Measurements from ENCODE around the gene HSCB. TPM values are rescaled to one million over a fixed set of nuclear protein-coding genes. Genes with fewer than 3 reads are reported as not detected.

HSCB gene
- polyA plus RNA-seq, 1 donor from 2014 or later = 22.4 TPM

DNA sequence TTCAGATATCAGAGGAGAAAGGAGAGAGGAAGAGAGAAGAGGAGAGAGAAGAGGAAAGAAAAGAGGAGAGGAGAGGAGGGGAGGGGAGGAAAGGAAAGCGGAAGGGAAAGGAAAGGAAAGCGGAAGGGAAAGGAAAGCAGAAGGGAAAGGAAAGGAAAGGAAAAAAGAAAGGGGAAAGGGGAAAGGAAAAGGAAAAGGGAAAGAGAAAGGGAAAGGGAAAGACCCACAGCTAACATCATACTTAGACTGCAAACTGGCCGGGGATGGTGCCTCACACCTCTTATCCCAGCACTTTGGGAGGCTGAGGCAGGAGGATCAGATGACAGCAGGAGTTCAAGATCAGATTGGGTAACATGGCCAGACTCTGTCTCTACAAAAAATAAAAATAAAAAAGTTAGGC is 11.7 kb upstream of the HSCB start:
- Histone ChIP-seq H3K9me3 (ENCODE audit: low read length) (no peaks in the 10 kb centered on the region), H3K9ac (ENCODE audit: low read length) (no peak overlapping the region), H3K4me2 (ENCODE audit: low read length) (no peak overlapping the region), H3K9me2 (ENCODE audit: insufficient read depth, low read length) (no peaks in the 10 kb centered on the region), H4K20me1 (ENCODE audit: insufficient read depth) (no peaks in the 10 kb centered on the region), H3F3A (ENCODE audit: insufficient read depth, low read length, poor library complexity, severe bottlenecking) (no peaks in the 10 kb centered on the region), H3K4me3 (ENCODE audit: low read length) (no peak overlapping the region), H3K27ac (ENCODE audit: low read length) (no peak overlapping the region), H3K36me3 (ENCODE audit: insufficient read depth, low read length) (no peaks in the 10 kb centered on the region), H3K27me3 (ENCODE audit: insufficient read depth, low read depth, low read length) (no peaks in the 10 kb centered on the region), H2AFZ (ENCODE audit: low read depth, low read length) (no peak overlapping the region), H3K79me2 (replicated peaks; ENCODE audit: insufficient read depth, low read length) (no peaks in the 10 kb centered on the region)
- TF ChIP-seq EP300 (conservative IDR thresholded peaks at IDR 0.05; ENCODE audit: poor library complexity, severe bottlenecking) (no peak), EZH2 (IDR thresholded peaks at IDR 0.05; ENCODE audit: borderline replicate concordance, insufficient read depth, low read length, poor library complexity, severe bottlenecking) (no peak), RAD21 (conservative IDR thresholded peaks at IDR 0.05) (no peak), POLR2AphosphoS5 (IDR thresholded peaks at IDR 0.05) (no peak), SMC3 (conservative IDR thresholded peaks at IDR 0.05; ENCODE audit: poor library complexity) (no peak), TAF1 (IDR thresholded peaks at IDR 0.05; ENCODE audit: low read depth) (no peak), MXI1 (conservative IDR thresholded peaks at IDR 0.05; ENCODE audit: poor library complexity, severe bottlenecking) (no peak)
- TF ChIP-seq, protein P1, sequence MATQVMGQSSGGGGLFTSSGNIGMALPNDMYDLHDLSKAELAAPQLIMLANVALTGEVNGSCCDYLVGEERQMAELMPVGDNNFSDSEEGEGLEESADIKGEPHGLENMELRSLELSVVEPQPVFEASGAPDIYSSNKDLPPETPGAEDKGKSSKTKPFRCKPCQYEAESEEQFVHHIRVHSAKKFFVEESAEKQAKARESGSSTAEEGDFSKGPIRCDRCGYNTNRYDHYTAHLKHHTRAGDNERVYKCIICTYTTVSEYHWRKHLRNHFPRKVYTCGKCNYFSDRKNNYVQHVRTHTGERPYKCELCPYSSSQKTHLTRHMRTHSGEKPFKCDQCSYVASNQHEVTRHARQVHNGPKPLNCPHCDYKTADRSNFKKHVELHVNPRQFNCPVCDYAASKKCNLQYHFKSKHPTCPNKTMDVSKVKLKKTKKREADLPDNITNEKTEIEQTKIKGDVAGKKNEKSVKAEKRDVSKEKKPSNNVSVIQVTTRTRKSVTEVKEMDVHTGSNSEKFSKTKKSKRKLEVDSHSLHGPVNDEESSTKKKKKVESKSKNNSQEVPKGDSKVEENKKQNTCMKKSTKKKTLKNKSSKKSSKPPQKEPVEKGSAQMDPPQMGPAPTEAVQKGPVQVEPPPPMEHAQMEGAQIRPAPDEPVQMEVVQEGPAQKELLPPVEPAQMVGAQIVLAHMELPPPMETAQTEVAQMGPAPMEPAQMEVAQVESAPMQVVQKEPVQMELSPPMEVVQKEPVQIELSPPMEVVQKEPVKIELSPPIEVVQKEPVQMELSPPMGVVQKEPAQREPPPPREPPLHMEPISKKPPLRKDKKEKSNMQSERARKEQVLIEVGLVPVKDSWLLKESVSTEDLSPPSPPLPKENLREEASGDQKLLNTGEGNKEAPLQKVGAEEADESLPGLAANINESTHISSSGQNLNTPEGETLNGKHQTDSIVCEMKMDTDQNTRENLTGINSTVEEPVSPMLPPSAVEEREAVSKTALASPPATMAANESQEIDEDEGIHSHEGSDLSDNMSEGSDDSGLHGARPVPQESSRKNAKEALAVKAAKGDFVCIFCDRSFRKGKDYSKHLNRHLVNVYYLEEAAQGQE (IDR thresholded peaks at IDR 0.05; ENCODE audit: borderline replicate concordance) = no peak
- TF ChIP-seq, protein P2, sequence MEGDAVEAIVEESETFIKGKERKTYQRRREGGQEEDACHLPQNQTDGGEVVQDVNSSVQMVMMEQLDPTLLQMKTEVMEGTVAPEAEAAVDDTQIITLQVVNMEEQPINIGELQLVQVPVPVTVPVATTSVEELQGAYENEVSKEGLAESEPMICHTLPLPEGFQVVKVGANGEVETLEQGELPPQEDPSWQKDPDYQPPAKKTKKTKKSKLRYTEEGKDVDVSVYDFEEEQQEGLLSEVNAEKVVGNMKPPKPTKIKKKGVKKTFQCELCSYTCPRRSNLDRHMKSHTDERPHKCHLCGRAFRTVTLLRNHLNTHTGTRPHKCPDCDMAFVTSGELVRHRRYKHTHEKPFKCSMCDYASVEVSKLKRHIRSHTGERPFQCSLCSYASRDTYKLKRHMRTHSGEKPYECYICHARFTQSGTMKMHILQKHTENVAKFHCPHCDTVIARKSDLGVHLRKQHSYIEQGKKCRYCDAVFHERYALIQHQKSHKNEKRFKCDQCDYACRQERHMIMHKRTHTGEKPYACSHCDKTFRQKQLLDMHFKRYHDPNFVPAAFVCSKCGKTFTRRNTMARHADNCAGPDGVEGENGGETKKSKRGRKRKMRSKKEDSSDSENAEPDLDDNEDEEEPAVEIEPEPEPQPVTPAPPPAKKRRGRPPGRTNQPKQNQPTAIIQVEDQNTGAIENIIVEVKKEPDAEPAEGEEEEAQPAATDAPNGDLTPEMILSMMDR (IDR thresholded peaks at IDR 0.05; ENCODE audit: poor library complexity, severe bottlenecking) = no peak

DNA sequence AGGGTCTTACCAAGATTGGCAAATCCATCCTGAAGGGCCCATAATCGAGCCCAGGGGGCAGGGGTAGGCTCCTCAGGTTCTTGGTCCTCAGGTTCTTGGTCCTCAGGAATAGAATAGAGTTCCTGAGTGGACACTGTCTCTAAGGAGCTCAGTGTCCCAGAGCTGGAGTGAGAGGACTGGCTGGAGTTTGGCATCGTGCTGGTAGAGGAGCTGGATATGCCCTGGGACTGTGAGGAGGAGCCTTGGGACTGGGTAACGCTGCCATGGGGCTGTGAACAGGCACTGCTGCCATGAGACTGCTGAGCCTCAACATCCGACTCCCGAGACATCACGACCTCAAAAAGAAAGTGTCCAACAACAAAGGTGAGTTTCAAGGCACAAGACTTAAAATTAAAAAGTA is 7.4 kb upstream of the HSCB start:
- Histone ChIP-seq H3K27ac (ENCODE audit: low read length) (no peak overlapping the region), H3K9me2 (ENCODE audit: insufficient read depth, low read length) (no peaks in the 10 kb centered on the region), H3K36me3 (ENCODE audit: insufficient read depth, low read length) (no peaks in the 10 kb centered on the region), H3K4me2 (ENCODE audit: low read length) (no peak overlapping the region), H4K20me1 (ENCODE audit: insufficient read depth) (no peaks in the 10 kb centered on the region), H3K79me2 (replicated peaks; ENCODE audit: insufficient read depth, low read length) (no peaks in the 10 kb centered on the region), H3K27me3 (ENCODE audit: insufficient read depth, low read depth, low read length) (no peaks in the 10 kb centered on the region), H2AFZ (ENCODE audit: low read depth, low read length) (no peak overlapping the region), H3K4me3 (ENCODE audit: low read length) (no peak overlapping the region), H3K9ac (ENCODE audit: low read length) (no peak overlapping the region), H3K9me3 (ENCODE audit: low read length) (no peaks in the 10 kb centered on the region), H3F3A (ENCODE audit: insufficient read depth, low read length, poor library complexity, severe bottlenecking) (no peaks in the 10 kb centered on the region)
- TF ChIP-seq RAD21 (conservative IDR thresholded peaks at IDR 0.05) (no peak), MXI1 (conservative IDR thresholded peaks at IDR 0.05; ENCODE audit: poor library complexity, severe bottlenecking) (no peak), SMC3 (conservative IDR thresholded peaks at IDR 0.05; ENCODE audit: poor library complexity) (no peak), TAF1 (IDR thresholded peaks at IDR 0.05; ENCODE audit: low read depth) (no peak), EZH2 (IDR thresholded peaks at IDR 0.05; ENCODE audit: borderline replicate concordance, insufficient read depth, low read length, poor library complexity, severe bottlenecking) (no peak), EP300 (conservative IDR thresholded peaks at IDR 0.05; ENCODE audit: poor library complexity, severe bottlenecking) (no peak), POLR2AphosphoS5 (IDR thresholded peaks at IDR 0.05) (no peak)
- TF ChIP-seq, protein P2 (IDR thresholded peaks at IDR 0.05; ENCODE audit: poor library complexity, severe bottlenecking) = no peak
- TF ChIP-seq, protein P1 (IDR thresholded peaks at IDR 0.05; ENCODE audit: borderline replicate concordance) = no peak

All from neural cell (in vitro differentiated cells).